GM10847 (cell line): ENCODE measurements around the gene PDE8A.

Experiments used
- POLR2A ChIP-seq: IDR thresholded peaks from 2 replicates; pipeline ENCODE4 v1.6.1; 2011; ENCODE audit not compliant: insufficient read length; ENCODE audit errors: extremely low read depth

PDE8A gene, protein sequence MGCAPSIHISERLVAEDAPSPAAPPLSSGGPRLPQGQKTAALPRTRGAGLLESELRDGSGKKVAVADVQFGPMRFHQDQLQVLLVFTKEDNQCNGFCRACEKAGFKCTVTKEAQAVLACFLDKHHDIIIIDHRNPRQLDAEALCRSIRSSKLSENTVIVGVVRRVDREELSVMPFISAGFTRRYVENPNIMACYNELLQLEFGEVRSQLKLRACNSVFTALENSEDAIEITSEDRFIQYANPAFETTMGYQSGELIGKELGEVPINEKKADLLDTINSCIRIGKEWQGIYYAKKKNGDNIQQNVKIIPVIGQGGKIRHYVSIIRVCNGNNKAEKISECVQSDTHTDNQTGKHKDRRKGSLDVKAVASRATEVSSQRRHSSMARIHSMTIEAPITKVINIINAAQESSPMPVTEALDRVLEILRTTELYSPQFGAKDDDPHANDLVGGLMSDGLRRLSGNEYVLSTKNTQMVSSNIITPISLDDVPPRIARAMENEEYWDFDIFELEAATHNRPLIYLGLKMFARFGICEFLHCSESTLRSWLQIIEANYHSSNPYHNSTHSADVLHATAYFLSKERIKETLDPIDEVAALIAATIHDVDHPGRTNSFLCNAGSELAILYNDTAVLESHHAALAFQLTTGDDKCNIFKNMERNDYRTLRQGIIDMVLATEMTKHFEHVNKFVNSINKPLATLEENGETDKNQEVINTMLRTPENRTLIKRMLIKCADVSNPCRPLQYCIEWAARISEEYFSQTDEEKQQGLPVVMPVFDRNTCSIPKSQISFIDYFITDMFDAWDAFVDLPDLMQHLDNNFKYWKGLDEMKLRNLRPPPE

DNA sequence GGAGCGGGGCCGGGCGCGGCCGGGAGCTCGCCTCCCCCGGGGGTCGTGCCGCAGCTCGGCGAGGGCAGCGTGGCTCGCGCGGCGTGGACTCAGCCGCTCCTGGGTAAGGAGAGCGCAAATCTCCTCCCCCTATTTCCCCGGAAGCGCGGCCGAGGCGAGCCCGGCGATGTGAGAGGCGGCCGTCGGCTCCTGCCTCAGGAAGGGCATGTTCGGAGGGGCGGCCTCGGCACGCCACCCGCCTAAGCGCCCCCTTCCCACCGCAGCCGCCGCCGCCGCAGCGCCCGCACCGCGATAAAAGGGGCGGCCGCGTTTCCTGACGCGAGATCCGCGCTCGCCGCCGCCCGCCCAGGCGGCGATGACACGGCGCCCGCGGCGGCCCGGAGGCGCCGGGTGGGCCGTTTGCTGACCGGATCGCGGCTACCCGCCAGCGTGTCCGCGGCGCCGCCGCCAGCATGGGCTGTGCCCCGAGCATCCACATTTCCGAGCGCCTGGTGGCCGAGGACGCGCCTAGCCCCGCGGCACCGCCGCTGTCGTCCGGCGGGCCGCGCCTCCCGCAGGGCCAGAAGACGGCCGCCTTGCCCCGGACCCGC lies at the start of gene PDE8A:
TSS of gene PDE8A (plus strand) at position 146 of the 590 bp plus-strand sequence. CDS start at position 453, 307 bp downstream.
- TF ChIP-seq POLR2A = peak; percentile 22

DNA sequence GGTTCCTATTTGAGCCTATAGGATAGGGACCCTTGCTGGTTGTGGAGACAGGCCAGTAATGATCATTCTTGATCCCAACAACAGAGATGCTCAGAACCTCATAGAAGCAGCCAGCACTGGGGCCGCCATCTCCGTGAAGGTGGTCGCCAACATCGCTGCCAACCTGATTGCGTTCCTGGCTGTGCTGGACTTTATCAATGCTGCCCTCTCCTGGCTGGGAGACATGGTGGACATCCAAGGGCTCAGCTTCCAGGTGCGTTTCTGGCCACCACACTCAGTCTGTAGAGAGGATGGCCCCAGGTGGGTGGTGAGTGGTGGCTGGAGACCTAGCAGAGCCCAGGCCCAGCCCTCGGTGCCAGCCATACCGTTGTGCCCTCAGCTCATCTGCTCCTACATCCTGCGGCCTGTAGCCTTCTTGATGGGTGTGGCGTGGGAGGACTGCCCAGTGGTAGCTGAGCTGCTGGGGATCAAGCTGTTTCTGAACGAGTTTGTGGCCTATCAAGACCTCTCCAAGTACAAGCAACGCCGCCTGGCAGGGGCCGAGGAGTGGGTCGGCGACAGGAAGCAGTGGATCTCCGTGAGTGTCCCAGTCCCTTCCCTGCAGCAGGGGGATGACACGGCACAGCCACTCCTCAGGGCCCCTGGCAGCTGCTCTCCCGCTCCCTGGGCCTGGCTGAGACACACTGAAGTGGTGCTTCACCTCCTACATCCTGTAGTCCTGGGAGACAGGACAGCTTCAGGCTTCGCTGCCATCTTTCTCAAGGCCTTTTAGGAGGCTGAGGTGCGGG lies 46.5 kb upstream of the PDE8A start:
- TF ChIP-seq POLR2A = no peak

- TF ChIP-seq POLR2A = no peak
Measured at GRCh38 chr15:84937144-84937543, 44.5 kb upstream of the PDE8A start.

GRCh38 chr15:84938726-84939125 lies 42.9 kb upstream of the PDE8A start:
- TF ChIP-seq POLR2A = no peak

DNA sequence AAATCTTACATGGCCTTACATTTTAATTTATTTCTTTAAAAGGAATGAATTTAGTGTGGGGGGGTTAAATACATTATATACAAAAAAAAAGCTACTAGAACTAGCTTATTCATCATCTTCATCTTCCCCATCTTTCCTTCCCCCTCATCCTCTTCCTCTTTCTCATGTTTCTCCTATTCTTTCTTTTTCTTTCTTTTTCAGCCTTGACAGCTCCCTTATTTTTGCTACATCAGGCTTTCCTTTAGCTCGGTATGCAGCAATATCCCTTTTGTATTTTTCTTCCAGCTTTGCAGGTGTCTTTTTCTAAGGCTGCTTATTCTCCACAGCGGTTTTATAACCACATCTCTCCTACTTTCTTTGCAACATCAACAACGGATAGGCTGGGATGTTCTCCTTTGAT lies 41.3 kb upstream of the PDE8A start:
- TF ChIP-seq POLR2A = no peak

GRCh38 chr15:84942456-84942855 lies 39.2 kb upstream of the PDE8A start:
- no peak for TF ChIP-seq POLR2A

DNA sequence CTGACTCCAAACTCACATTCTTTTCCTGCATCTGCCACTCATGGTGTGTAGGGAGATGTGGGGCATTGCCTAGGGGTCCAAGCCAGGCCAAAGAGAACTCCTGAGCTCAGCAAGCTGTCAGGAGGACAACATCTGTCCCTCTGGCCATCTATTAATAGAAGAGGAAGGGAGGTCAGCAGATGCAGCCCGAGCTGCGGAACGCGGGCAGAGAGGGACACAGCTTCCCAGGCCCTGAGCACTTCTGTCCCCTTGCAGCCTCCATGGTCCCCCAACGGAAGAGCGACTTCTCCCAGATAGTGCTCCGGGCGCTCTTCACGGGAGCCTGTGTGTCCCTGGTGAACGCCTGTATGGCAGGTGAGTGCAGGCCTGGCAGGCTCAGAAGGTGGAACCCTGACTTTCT lies 37.3 kb upstream of the PDE8A start:
- TF ChIP-seq POLR2A = no peak

- no peak for TF ChIP-seq POLR2A
Measured at GRCh38 chr15:84944861-84945260, 36.8 kb upstream of the PDE8A start.

DNA sequence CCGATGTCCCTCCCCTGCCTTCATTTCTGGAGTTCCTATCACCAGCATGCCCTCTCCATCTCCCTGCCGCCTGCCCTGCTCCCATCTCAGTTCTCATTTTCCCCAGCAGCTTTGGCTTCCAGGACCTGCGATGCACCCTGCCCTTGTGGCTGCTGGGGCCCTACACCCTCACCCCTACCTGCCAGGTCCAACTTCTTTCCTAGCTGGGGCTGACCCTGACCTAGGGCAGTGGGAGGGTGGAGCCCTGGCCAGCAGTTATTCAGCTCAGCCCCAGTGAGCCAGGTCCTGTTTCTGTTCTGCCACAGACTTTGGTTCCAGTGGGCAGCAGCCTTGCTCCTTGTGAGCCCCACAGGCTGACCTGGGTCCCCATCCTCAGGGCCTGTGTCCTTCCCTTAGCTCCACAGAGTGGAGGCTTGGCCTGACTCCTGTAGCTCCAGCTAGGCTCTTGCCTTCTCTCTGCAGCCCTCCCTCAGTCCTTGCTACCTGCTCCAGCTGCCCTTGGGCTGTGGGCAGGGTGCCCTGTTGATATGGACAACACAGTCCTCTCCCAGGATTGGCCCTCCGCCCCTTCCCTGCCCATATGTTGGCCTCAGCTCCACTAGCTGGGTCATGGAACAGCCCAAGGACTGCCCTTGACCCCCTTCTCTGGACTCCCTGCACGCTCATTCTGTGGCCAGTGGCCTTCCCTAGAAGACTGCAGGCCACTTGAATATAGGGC lies 34.7 kb upstream of the PDE8A start:
- no peak for TF ChIP-seq POLR2A

DNA sequence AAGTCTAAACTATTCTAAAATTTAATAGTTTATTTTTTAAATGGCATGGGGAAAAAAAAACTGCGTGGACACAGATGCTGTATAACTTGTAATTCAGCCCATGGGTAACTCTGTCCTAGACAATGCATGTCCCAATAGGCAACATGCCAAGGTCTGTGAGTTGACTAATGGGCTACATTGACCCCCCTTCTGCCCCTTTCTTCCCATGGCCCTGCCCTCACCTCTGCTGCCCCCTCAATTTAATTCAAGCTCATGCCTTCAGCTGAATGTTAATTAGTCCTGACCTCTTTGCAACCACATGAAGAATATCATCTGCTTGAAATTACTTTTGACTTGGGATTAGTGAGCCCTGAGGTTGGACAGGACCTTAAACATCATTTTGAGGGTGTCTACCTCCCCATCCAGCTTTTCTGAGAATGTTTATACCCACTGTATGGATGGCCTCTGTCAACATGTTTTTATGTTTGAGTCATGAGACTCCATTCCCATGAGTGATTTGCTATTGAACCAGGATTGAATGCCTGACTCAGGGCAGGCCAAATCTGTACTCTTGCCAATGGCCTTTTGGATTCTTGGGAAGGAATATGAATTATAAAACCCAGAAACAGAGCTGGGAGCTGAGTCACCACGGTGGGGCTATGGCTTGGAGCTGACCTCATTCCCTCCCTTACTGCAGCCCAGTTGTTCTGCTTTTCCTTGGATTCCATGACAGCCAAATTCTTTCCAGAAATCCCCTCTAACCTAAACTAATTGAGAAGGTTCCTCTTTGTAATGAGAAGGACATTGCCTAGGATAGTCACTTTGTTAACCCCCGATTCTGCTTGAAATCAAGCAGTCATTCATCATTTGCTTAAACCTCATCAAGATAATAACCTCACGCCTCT lies 33.5 kb upstream of the PDE8A start:
- no peak for TF ChIP-seq POLR2A

GRCh38 chr15:84949043-84949442 lies 32.6 kb upstream of the PDE8A start:
- TF ChIP-seq POLR2A = no peak

DNA sequence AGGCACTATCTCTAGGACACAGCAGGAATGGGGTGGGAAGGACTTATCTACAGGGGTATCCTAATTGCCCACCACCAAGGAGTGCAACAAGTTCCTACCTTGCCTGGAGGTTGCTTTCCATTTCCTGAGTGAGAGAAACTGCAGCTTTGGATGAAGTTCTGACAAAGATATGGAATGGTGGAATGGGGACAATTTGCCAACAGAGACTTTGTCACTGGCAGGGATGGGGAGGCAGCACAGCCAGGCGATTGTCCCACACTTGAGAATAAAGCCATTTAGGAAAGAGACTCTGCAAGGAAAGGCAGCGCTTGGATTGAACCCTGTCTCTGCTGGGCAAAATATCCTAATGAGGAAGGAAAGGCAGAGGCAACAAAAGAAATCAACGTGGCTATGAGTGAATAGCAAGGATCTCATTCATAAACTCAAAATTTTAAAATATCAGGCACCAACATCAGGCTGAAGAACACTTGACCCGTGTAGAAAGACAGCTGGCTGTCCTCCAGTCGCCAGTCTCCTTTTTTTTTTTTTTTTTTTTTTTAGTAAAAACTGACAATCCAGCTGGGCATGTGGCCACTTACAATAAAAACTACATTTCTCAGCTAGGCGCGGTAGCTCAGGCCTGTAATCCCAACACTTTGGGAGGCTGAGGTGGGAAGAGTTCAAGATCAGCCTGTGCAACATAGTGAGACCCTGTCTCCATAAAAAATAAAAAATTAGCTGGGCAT lies 31.6 kb upstream of the PDE8A start:
- no peak for TF ChIP-seq POLR2A

DNA sequence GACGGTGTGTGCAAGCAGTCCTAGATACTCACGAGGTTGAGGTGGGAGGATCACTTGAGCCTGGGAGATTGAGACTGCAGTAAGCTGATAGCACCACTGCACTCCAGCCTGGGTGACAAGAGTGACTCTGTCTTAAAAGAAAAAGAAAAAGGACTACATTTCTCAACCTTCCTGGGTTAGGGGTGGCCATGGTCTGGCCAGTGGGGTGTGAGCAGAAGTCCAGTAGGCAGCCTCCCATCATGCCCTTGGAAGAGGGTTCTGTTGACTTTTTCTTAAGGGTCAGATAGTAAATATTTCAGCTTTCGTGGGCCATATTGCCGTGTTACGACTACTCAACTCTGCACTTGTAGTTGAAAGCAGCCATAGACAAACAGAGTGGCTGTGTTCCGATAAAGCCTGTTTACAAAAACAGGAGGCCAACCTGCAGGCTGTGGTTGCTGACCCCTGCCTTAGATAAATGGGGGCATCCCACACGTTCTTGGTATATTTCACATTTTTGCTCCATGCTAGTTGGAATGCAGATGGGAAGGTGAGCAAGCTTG lies 31.0 kb upstream of the PDE8A start:
- no peak for TF ChIP-seq POLR2A
